HEK293 (cell line): Measurements from ENCODE around the gene CYREN.

Source experiments
- CTCF ChIA-PET: fragments of 350-600 bp; formaldehyde crosslinking; extraction: SDS; loops from one replicate; lab custom pipeline; 2021; ENCODE audit warnings: antibody characterized with exemption; lab: Yijun Ruan, JAX
- POLR2A ChIA-PET: fragments of 300-600 bp; formaldehyde crosslinking; extraction: SDS; loops from one replicate; lab custom pipeline; 2020; ENCODE audit warnings: antibody characterized with exemption, inconsistent platforms; lab: Yijun Ruan, JAX
- H3K27ac ChIP-seq: fragments of 200-500 bp; sonication (Bioruptor generic); 2 replicates; pipeline ENCODE4 v1.5.1; 2014; ENCODE audit warnings: low read depth, low read length, control low read depth, inconsistent platforms; ENCODE audit errors: extremely low read depth
- H3K36me3 ChIP-seq, 2 experiments: fragments of 200-500 bp in 1 of 2; sonication (Bioruptor generic) in 1 of 2; 1 replicate in 1 of 2; 2 replicates in 1 of 2; pipeline ENCODE4 v1.5.1; 2014 to 2017; ENCODE audit warnings: inconsistent platforms in 2 of 2, low read length in 2 of 2; ENCODE audit not compliant: control insufficient read depth in 2 of 2, insufficient read depth in 1 of 2
- H3K4me1 ChIP-seq: fragments of 200-500 bp; sonication (Bioruptor generic); 2 replicates; pipeline ENCODE4 v1.5.1; 2014; ENCODE audit warnings: mild to moderate bottlenecking, low read length, inconsistent platforms; ENCODE audit not compliant: control insufficient read depth, insufficient read depth
- H3K4me3 ChIP-seq: 2 replicates; pipeline ENCODE4 v1.5.1; 2011; ENCODE audit warnings: low read depth, mild to moderate bottlenecking, control low read depth, low read length, moderate library complexity
- H3K9me3 ChIP-seq: fragments of 200-500 bp; sonication (Bioruptor generic); 2 replicates; pipeline ENCODE4 v1.5.1; 2014; ENCODE audit warnings: low read depth, low read length, inconsistent platforms; ENCODE audit not compliant: control insufficient read depth, insufficient read depth
- GLIS1 ChIP-seq: fragments of 450-650 bp; formaldehyde crosslinking; IDR thresholded peaks from 2 replicates; pipeline ENCODE4 v1.5.1; 2016; ENCODE audit warnings: missing biosample characterization, missing genetic modification characterization
- HIC1 ChIP-seq: fragments of 450-650 bp; formaldehyde crosslinking; IDR thresholded peaks from 2 replicates; pipeline ENCODE4 v1.5.1; 2016; ENCODE audit warnings: missing biosample characterization, missing genetic modification characterization
- KLF8 ChIP-seq: fragments of 450-650 bp; formaldehyde crosslinking; IDR thresholded peaks from 2 replicates; pipeline ENCODE4 v1.5.1; 2016; ENCODE audit warnings: missing biosample characterization, missing genetic modification characterization
- SCRT1 ChIP-seq: fragments of 450-650 bp; formaldehyde crosslinking; IDR thresholded peaks from 2 replicates; pipeline ENCODE4 v1.5.1; 2016; ENCODE audit warnings: missing biosample characterization, missing genetic modification characterization, borderline replicate concordance
- SCRT2 ChIP-seq: fragments of 450-650 bp; formaldehyde crosslinking; IDR thresholded peaks from 2 replicates; pipeline ENCODE4 v1.5.1; 2016; ENCODE audit warnings: missing biosample characterization, missing genetic modification characterization
- TCF7L2 ChIP-seq: IDR thresholded peaks from 2 replicates; pipeline ENCODE4 v1.6.1; 2011; ENCODE audit warnings: low read depth, mild to moderate bottlenecking, inconsistent platforms, low read length, moderate library complexity, borderline replicate concordance
- TSHZ1 ChIP-seq: fragments of 450-650 bp; formaldehyde crosslinking; IDR thresholded peaks from 2 replicates; pipeline ENCODE4 v1.5.1; 2016; ENCODE audit warnings: missing biosample characterization, missing genetic modification characterization, borderline replicate concordance
- ZNF10 ChIP-seq: fragments of 450-650 bp; formaldehyde crosslinking; IDR thresholded peaks from 2 replicates; pipeline ENCODE4 v1.5.1; 2017; ENCODE audit warnings: missing biosample characterization, missing genetic modification characterization
- ZNF121 ChIP-seq: fragments of 450-650 bp; formaldehyde crosslinking; IDR thresholded peaks from 2 replicates; pipeline ENCODE4 v1.5.1; 2016; ENCODE audit warnings: missing biosample characterization, missing genetic modification characterization
- ZNF184 ChIP-seq: fragments of 450-650 bp; IDR thresholded peaks from 2 replicates; pipeline ENCODE4 v1.5.1; 2018; ENCODE audit warnings: missing biosample characterization, mild to moderate bottlenecking, missing genetic modification characterization
- ZNF274 ChIP-seq, 2 experiments: fragments of 200-500 bp in 1 of 2; fragments of 450-650 bp in 1 of 2; sonication (Bioruptor generic) in 1 of 2; formaldehyde crosslinking in 1 of 2; IDR thresholded peaks; 2 replicates each; pipeline versions ENCODE4 v1.5.1 to v1.6.1; 2014 to 2016; ENCODE audit warnings: borderline replicate concordance in 1 of 2, inconsistent platforms in 1 of 2, low read length in 1 of 2, missing biosample characterization in 1 of 2, missing genetic modification characterization in 1 of 2
- ZNF302 ChIP-seq: fragments of 450-650 bp; formaldehyde crosslinking; IDR thresholded peaks from 2 replicates; pipeline ENCODE4 v1.5.1; 2016; ENCODE audit warnings: missing biosample characterization, missing genetic modification characterization, low read depth
- ZNF37A ChIP-seq: fragments of 450-650 bp; IDR thresholded peaks from 2 replicates; pipeline ENCODE4 v1.5.1; 2018; ENCODE audit warnings: missing biosample characterization, missing genetic modification characterization
- ZNF473 ChIP-seq: fragments of 450-650 bp; formaldehyde crosslinking; IDR thresholded peaks from 2 replicates; pipeline ENCODE4 v1.5.1; 2017; ENCODE audit warnings: missing biosample characterization, missing genetic modification characterization
- ZNF664 ChIP-seq: fragments of 450-650 bp; formaldehyde crosslinking; IDR thresholded peaks from 2 replicates; pipeline ENCODE4 v1.5.1; 2016; ENCODE audit warnings: missing biosample characterization, missing genetic modification characterization
- ZSCAN23 ChIP-seq: fragments of 450-650 bp; formaldehyde crosslinking; IDR thresholded peaks from 2 replicates; pipeline ENCODE4 v1.5.1; 2016; ENCODE audit warnings: missing biosample characterization, missing genetic modification characterization
- TF ChIP-seq, protein P1 (sequence below): fragments of 450-650 bp; formaldehyde crosslinking; IDR thresholded peaks from 2 replicates; pipeline ENCODE4 v1.5.1; 2017; ENCODE audit warnings: missing biosample characterization, missing genetic modification characterization
- TF ChIP-seq, protein P2 (sequence below): fragments of 450-650 bp; formaldehyde crosslinking; IDR thresholded peaks from 2 replicates; pipeline ENCODE4 v1.5.1; 2016; ENCODE audit warnings: missing biosample characterization, missing genetic modification characterization
- TF ChIP-seq, protein P3 (sequence below): fragments of 450-650 bp; formaldehyde crosslinking; IDR thresholded peaks from 2 replicates; pipeline ENCODE4 v1.5.1; 2016; ENCODE audit warnings: missing biosample characterization, missing genetic modification characterization

The CYREN gene

DNA sequence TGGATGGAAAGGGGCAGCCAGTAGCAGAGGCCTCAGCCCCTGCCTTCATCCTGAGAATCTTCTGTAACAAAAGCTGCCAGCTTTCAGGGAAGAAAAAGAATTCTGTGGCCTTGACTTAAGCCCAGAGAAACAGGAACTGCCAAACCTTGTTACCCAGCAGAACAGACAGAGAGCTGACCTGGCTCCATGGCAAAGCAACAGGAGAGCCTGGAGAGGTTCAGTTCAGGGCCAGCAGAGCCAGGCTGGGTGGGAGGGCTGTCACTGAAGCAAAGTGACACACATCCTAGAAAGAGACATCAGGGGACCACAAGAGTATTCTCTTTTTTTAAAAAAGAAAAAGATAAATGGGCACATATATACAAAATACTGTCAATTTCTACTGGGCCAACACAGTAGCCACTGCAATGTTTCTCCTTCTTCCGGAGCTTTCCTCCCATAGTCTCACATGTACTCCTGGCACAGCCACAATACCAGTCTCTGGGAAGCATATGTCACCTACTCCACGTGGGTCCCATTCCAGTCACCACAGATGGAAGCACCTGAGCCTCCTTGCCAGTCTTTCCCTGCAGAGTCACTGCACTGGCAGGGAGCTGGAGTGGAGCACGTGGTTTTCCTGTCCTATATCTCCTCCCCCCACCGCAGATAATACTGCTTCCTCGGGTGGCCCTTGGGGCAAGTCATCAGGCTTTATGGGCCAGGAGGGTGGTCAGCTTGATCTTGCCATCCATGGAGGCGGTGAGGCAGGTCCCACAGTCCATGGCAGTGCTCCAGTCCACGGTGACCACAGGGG, 15.2 kb upstream of the CYREN start:
- Histone ChIP-seq H3K27ac (no peak overlapping the region), H3K9me3 (no peaks in the 10 kb centered on the region), H3K4me3 (no peak overlapping the region), H3K36me3 (peaks cover 0 to 69% of the 10 kb centered on the region in 2 experiments; a peak in 1 of 3 replicates), H3K4me1 (no peaks in the 10 kb centered on the region)
- TF ChIP-seq SCRT1 (tag by site-specific recombination) (no peak), HIC1 (no peak), ZNF184 (tag by site-specific recombination) (no peak), ZNF274 (IDR thresholded peaks at IDR 0.05; ENCODE audit: low read length) (no peak), ZNF274 (tag by site-specific recombination; IDR thresholded peaks at IDR 0.05; ENCODE audit: borderline replicate concordance) (no peak), ZNF473 (no peak), TCF7L2 (no peak), ZSCAN23 (tag by site-specific recombination) (no peak), GLIS1 (tag by site-specific recombination) (no peak)
- TF ChIP-seq, protein P1, sequence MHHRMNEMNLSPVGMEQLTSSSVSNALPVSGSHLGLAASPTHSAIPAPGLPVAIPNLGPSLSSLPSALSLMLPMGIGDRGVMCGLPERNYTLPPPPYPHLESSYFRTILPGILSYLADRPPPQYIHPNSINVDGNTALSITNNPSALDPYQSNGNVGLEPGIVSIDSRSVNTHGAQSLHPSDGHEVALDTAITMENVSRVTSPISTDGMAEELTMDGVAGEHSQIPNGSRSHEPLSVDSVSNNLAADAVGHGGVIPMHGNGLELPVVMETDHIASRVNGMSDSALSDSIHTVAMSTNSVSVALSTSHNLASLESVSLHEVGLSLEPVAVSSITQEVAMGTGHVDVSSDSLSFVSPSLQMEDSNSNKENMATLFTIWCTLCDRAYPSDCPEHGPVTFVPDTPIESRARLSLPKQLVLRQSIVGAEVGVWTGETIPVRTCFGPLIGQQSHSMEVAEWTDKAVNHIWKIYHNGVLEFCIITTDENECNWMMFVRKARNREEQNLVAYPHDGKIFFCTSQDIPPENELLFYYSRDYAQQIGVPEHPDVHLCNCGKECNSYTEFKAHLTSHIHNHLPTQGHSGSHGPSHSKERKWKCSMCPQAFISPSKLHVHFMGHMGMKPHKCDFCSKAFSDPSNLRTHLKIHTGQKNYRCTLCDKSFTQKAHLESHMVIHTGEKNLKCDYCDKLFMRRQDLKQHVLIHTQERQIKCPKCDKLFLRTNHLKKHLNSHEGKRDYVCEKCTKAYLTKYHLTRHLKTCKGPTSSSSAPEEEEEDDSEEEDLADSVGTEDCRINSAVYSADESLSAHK (tag by site-specific recombination), result no peak
- TF ChIP-seq, protein P2, sequence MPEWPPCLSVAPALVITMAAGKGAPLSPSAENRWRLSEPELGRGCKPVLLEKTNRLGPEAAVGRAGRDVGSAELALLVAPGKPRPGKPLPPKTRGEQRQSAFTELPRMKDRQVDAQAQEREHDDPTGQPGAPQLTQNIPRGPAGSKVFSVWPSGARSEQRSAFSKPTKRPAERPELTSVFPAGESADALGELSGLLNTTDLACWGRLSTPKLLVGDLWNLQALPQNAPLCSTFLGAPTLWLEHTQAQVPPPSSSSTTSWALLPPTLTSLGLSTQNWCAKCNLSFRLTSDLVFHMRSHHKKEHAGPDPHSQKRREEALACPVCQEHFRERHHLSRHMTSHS (tag by site-specific recombination), result no peak
- TF ChIP-seq, protein P3, sequence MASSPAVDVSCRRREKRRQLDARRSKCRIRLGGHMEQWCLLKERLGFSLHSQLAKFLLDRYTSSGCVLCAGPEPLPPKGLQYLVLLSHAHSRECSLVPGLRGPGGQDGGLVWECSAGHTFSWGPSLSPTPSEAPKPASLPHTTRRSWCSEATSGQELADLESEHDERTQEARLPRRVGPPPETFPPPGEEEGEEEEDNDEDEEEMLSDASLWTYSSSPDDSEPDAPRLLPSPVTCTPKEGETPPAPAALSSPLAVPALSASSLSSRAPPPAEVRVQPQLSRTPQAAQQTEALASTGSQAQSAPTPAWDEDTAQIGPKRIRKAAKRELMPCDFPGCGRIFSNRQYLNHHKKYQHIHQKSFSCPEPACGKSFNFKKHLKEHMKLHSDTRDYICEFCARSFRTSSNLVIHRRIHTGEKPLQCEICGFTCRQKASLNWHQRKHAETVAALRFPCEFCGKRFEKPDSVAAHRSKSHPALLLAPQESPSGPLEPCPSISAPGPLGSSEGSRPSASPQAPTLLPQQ (tag by site-specific recombination), result no peak
- ChIA-PET CTCF (interaction anchor here (0.5 to 0.7 kb wide), 2 partner anchors 15 to 441 kb away, joined by 3 read pairs; partner anchors contain the start of gene CYREN), POLR2A (no interaction called here)

DNA sequence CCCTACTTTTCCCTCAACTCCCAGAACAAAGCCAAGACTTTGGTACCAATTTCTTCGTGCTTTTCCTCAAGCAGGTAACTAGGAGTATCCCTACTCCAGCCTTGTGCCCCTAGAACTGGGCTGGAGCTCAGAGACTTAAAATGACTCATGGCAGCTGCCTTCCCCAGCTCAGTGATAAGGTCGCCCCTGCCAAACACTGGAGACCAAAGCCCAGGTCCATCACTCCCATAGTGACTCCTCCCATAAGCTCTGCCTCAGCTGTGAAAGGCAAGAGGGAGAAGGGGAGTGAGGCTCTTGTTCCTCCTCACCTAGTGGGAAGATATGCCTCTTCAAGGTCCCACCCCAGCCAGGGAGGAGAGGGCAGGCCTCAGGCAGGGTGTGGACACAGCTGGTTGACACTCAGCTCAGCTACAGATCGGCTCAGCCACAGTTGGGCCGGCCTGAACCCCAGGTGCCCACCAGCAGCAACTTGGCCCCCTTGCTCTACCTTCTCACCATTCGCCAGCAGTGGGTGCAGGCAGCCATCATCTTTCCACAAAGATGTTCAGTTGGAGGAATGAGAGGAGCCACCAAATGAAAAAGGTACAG, 13.8 kb upstream of the CYREN start:
- no peak overlapping the region for H3K4me3 ChIP-seq
- no peaks in the 10 kb centered on the region for H3K9me3 ChIP-seq
- TF ChIP-seq ZNF302 (no peak), ZNF37A (no peak), KLF8 (tag by site-specific recombination) (no peak), ZNF10 (tag by site-specific recombination) (no peak), TSHZ1 (tag by site-specific recombination) (no peak), ZNF664 (no peak), SCRT2 (tag by site-specific recombination) (no peak), ZNF121 (no peak)
- no peak overlapping the region for H3K27ac ChIP-seq
- ChIA-PET CTCF (no interaction called here), POLR2A (no interaction called here)
- peaks cover 0 to 63% of the 10 kb centered on the region in 2 experiments; a peak in 1 of 3 replicates for H3K36me3 ChIP-seq
- no peaks in the 10 kb centered on the region for H3K4me1 ChIP-seq
